Measurements from ENCODE around the gene ITPK1. TPM values are rescaled to one million over a fixed set of nuclear protein-coding genes. Genes with fewer than 3 reads are reported as not detected.

ITPK1 gene
- total RNA-seq, 4 donors from 2014 or later = 19.7 to 97.7 (median 26.5) TPM

DNA sequence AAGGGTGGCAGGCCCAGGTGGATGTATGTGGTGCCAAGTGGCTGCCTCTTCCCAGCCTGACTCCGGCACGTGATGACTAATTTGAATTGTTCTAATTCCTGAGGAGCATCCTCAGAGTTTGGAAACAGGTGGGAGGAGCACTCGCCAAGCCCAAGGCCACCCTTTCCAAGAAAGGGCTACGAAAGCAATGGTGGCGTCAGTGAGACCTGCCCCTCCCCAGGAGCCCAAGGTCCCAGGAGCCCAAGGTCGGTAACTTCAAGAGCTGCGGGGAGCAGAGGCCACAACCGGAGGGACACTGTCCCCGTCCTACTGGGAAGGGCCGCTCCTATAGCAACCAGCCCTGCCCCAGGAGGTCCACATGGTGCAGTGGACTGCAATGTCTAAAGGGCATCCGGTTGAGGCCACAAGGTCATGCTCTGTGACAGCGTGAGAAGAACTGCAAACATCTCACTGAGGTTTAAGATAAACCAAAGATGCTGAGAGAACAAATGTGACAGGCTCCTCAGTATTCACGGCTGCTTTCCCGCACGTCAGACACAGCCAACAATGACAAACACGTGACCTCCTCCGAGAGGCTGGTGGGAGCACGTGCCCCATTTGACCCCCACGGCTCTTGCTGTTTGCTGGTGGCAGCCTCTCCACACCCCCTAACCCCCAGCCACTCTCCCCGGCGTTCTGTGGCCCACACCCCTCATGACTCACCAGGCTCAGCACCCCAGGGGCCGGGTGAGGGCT lies 79.6 kb downstream of the ITPK1 start:
- H3K4me1 ChIP-seq = peaks cover 7 to 19% of the 10 kb centered on the region in 2 donors
- no peak overlapping the region for H3K4me3 ChIP-seq
- H3K36me3 ChIP-seq = no peaks in the 10 kb centered on the region
- intact Hi-C loops (cut with DNase I; ENCODE audit: low total_unique reads) = no loop called here
- H3K9me3 ChIP-seq = no peaks in the 10 kb centered on the region
- peak; percentile 49 to 57 for DNase-seq
- H3K27me3 ChIP-seq = no peaks in the 10 kb centered on the region
- peak overlapping the region; percentile 72 to 78 for H3K27ac ChIP-seq
- TF ChIP-seq, protein P1, sequence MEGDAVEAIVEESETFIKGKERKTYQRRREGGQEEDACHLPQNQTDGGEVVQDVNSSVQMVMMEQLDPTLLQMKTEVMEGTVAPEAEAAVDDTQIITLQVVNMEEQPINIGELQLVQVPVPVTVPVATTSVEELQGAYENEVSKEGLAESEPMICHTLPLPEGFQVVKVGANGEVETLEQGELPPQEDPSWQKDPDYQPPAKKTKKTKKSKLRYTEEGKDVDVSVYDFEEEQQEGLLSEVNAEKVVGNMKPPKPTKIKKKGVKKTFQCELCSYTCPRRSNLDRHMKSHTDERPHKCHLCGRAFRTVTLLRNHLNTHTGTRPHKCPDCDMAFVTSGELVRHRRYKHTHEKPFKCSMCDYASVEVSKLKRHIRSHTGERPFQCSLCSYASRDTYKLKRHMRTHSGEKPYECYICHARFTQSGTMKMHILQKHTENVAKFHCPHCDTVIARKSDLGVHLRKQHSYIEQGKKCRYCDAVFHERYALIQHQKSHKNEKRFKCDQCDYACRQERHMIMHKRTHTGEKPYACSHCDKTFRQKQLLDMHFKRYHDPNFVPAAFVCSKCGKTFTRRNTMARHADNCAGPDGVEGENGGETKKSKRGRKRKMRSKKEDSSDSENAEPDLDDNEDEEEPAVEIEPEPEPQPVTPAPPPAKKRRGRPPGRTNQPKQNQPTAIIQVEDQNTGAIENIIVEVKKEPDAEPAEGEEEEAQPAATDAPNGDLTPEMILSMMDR (IDR thresholded peaks at IDR 0.05) = no peak
- no peak for TF ChIP-seq POLR2A (IDR thresholded peaks at IDR 0.05)

DNA sequence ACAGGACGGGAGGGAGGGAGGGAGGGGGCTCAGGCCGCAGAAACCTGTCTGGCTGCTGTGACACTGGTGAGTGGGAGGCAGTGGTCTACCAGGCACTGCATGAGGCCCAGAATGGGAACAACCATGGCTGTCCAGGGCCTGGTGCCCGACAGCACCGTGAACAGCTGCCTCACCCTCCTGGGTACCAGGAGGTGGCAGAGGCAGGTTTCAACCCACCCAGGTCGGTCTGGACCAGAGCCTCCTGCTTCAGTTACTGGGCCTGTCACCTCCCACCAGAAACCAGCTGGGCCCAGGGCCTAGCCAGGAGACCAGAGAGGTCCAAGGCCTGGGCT lies 80.2 kb downstream of the ITPK1 start:
- H3K4me1 ChIP-seq = peaks cover 6 to 14% of the 10 kb centered on the region in 2 donors
- peak overlapping the region; percentile 23 to 78 for H3K27ac ChIP-seq
- no peak overlapping the region for H3K4me3 ChIP-seq
- no peak for TF ChIP-seq POLR2A (IDR thresholded peaks at IDR 0.05)
- TF ChIP-seq, protein P1 (IDR thresholded peaks at IDR 0.05) = no peak
- no peaks in the 10 kb centered on the region for H3K9me3 ChIP-seq
- H3K27me3 ChIP-seq = no peaks in the 10 kb centered on the region
- H3K36me3 ChIP-seq = no peaks in the 10 kb centered on the region
- DNase-seq = no peak
- intact Hi-C loops (cut with DNase I; ENCODE audit: low total_unique reads) = no loop called here

DNA sequence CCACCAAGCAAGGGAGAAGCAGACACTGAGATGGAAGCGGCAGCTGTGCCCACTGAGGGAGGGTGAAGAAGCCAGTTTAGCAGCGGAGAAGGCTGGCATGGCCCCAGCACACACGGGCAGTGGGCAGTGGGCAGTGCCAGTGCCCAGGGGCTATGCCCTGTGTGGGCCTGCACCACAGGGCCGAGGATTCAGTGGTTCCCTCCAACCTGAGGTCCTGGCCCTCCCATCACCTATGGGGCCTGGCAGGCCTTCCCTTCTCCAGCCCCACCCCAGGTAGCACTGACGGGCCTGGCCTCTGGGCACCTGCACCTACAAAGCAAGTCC lies 81.1 kb downstream of the ITPK1 start:
- Histone ChIP-seq H3K9me3 (no peaks in the 10 kb centered on the region), H3K4me1 (peaks cover 0 to 9% of the 10 kb centered on the region in 2 donors), H3K27ac (no peak overlapping the region), H3K27me3 (no peaks in the 10 kb centered on the region), H3K4me3 (no peak overlapping the region), H3K36me3 (no peaks in the 10 kb centered on the region)
- DNase-seq = no peak
- no peak for TF ChIP-seq POLR2A (IDR thresholded peaks at IDR 0.05)
- TF ChIP-seq, protein P1 (IDR thresholded peaks at IDR 0.05) = no peak
- intact Hi-C loops (cut with DNase I; ENCODE audit: low total_unique reads) = no loop called here

DNA sequence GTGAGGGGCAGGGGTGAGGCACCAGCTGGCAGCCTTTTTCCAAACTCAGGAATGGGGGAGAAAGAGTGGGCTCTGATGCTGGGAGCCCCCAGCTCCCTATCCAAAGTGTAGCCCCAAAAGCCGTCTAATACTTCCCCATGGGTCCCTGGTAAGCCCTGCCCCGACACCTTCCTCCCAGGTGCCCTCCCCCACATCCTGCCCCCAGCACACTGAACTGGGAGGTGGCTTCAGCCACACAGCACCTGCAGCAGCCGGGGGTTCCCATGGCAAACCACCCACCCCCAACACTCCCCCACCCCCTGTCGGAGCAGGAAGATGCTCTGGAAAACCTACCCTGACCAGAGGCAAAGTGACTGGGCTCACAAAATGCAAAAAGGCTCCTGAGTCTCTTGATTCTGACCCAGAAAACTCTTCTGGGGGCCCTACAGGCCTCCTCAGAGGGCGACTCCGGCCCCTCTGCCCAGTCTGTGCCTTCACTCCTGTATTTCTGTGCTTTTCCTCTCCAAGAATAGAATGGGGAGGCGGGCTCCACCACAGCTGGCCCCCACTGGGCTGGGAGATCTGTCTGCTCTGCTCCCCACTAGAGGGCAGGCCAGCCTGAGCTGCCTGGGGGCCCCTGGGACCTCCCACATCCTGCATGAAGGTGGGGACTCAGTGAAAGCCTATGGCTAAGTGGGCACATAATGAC lies 81.6 kb downstream of the ITPK1 start:
- Histone ChIP-seq H3K36me3 (no peaks in the 10 kb centered on the region), H3K4me1 (peaks cover 0 to 9% of the 10 kb centered on the region in 2 donors), H3K27ac (peak overlapping the region in 1 of 2 donors; percentile 15), H3K4me3 (no peak overlapping the region), H3K9me3 (no peaks in the 10 kb centered on the region), H3K27me3 (no peaks in the 10 kb centered on the region)
- DNase-seq = no peak
- TF ChIP-seq, protein P1 (IDR thresholded peaks at IDR 0.05) = peak; percentile 15 to 53 (median 30)
- no peak for TF ChIP-seq POLR2A (IDR thresholded peaks at IDR 0.05)
- intact Hi-C loops (cut with DNase I; ENCODE audit: low total_unique reads) = no loop called here
